GM12891 (cell line): ENCODE data around the gene ZNF324.
"Not testable (repeated sequence)": the region's sequence is repeated elsewhere in the genome, so short reads cannot be mapped to it uniquely, and the experiment has no call there.

Experiments
- DNase-seq: peaks from one replicate; pipeline ENCODE4 v3.0.0; 2011; ENCODE audit warnings: low spot score; ENCODE audit not compliant: insufficient read length
- FAIRE-seq: peaks from 2 replicates; lab custom pipeline; 2011; peaks lifted over from hg19 to GRCh38; lab: Jason Lieb, UNC
- PAX5 ChIP-seq: IDR thresholded peaks from 2 replicates; pipeline ENCODE4 v1.6.1; 2011; ENCODE audit warnings: low read length, moderate library complexity, mild to moderate bottlenecking; ENCODE audit not compliant: insufficient read depth, severe bottlenecking
- POLR2A ChIP-seq: IDR thresholded peaks from 2 replicates; pipeline ENCODE4 v1.6.1; 2011; ENCODE audit warnings: low read depth, low read length, control low read depth
- POLR2AphosphoS5 ChIP-seq: IDR thresholded peaks from 2 replicates; pipeline ENCODE4 v1.6.1; 2011; ENCODE audit warnings: low read depth, low read length, control low read depth
- POU2F2 ChIP-seq: IDR thresholded peaks from 2 replicates; pipeline ENCODE4 v1.6.1; 2011; ENCODE audit warnings: low read depth, mild to moderate bottlenecking, control low read depth, low read length, moderate library complexity
- SPI1 ChIP-seq: IDR thresholded peaks from 2 replicates; pipeline ENCODE4 v1.6.1; 2011; ENCODE audit warnings: low read depth, low read length, control low read depth
- TAF1 ChIP-seq: IDR thresholded peaks from 2 replicates; pipeline ENCODE4 v1.6.1; 2011; ENCODE audit warnings: low read depth, low read length, control low read depth

ZNF324 gene

DNA sequence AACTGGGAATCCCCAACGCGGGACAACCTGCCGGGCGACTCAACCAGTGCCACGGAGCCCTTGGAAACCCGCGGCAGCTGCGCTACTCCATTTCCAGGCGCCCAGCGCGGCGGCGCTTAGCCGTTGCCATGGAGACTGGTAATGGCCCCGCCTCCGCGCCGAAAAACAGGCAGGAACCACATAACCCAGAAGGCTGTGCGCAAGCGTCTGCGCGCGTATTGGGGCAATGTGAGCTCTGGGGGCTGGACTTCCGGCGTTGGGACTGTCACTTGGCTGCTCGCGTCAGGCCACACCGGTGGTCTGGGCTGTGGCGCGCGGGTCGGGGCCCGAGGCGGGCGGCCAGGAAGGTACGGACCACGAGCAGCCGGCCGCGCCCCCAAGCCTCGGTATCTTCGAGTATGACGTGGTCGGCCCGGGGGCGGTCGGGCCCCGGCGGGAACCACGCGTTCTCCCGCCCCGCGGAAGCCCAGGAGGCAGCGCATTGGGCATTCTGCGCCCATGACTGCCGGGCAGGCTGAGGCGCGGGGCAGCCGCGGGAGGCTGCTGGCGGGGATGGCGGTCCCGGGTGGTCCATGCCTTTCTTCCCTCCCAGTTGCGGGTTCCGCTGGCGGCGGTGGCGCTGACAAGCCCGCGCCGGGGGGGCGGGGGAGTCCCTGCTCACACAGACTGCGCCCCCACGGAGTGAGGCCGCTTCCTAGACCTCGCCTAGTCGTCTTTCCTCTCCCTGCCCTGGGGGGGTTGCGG lies 15.3 kb upstream of the ZNF324 start, which contains the start of gene ZNF324B:
Gene ZNF324B (plus strand): TSS at position 265 of the 744 bp plus-strand sequence. CDS start 2,080 bp downstream, outside the sequence.
- TF ChIP-seq POLR2A, result peak; percentile 45; the same call in 1 of the 2 replicates
- no peak for TF ChIP-seq SPI1
- TF ChIP-seq TAF1, result no peak
- TF ChIP-seq POLR2AphosphoS5, result no peak
- peak; percentile 14 for TF ChIP-seq PAX5
- no peak for TF ChIP-seq POU2F2
- DNase-seq (peak; percentile 97), FAIRE-seq (peak; percentile 93)

DNA sequence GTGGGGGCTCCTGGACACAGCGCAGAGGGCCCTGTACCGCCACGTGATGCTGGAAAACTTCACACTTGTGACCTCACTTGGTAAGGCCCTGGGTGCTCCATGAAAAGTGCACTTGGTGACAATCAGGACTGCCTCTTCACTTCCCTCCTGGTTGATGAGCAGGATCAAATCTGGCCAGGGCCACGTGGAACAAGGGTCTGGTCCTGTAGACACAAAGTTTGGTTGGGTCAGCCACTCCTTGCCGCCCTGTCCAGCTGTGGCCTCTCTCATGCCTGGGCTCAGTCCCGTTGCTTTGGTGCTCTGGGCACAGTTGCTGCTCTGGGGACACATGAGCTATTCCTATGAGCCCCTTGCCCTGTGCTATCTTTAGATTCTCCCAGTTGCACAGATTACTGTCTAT lies 13.1 kb upstream of the ZNF324 start:
- DNase-seq (no peak), FAIRE-seq (no peak)
- TF ChIP-seq POLR2AphosphoS5 (no peak), TAF1 (no peak), PAX5 (no peak), POLR2A (no peak), SPI1 (no peak), POU2F2 (no peak)

DNA sequence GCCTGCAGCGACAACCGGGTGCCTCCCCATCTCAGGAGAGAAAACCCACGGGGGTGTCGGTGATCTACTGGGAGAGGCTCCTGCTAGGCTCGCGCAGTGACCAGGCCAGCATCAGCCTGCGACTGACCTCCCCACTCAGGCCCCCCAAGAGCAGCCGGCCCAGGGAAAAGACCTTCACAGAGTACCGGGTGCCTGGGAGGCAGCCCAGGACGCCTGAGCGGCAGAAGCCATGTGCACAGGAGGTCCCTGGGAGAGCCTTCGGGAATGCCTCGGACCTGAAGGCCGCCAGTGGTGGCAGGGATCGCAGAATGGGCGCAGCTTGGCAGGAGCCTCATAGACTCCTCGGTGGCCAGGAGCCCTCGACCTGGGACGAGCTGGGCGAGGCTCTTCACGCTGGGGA lies 11.6 kb upstream of the ZNF324 start:
- no peak for DNase-seq
- FAIRE-seq, result no peak
- TF ChIP-seq POU2F2, result no peak
- no peak for TF ChIP-seq PAX5
- TF ChIP-seq SPI1, result no peak
- TF ChIP-seq TAF1, result no peak
- TF ChIP-seq POLR2A, result no peak
- no peak for TF ChIP-seq POLR2AphosphoS5

DNA sequence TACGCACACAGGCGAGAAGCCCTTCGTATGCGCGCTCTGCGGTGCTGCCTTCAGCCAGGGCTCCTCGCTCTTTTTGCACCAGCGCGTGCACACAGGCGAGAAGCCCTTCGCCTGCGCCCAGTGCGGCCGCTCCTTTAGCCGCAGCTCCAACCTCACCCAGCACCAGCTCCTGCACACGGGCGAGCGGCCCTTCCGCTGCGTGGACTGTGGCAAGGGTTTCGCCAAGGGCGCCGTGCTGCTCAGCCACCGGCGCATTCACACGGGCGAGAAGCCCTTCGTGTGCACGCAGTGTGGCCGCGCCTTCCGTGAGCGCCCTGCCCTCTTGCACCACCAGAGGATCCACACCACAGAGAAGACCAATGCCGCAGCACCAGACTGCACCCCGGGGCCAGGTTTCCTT lies 10.8 kb upstream of the ZNF324 start:
- no peak for TF ChIP-seq TAF1
- no peak for TF ChIP-seq POLR2A
- TF ChIP-seq PAX5, result no peak
- TF ChIP-seq POU2F2, result no peak
- FAIRE-seq, result no peak
- no peak for DNase-seq

DNA sequence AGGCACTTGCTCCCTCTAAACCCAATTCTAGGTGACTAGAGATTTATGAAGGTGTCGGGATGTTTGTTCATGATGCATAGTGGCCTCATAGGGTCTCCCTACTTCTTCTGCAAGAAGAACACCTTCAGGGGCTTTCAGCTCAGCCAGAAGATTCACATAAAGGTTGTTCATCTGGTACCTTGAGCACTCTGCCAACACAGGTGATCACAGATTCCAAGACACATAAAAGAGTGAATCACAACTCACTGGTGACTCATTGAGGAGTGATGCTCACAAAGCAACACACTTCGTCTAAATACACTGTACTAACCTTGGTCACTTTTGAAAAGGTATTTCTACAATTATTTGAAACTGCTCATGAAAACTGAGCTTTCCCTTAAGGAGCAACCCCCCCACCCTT lies 6.8 kb upstream of the ZNF324 start:
- no peak for TF ChIP-seq PAX5
- TF ChIP-seq POU2F2, result no peak
- no peak for TF ChIP-seq TAF1
- TF ChIP-seq POLR2A, result no peak
- no peak for TF ChIP-seq POLR2AphosphoS5
- DNase-seq (no peak), FAIRE-seq (peak; percentile 26)

DNA sequence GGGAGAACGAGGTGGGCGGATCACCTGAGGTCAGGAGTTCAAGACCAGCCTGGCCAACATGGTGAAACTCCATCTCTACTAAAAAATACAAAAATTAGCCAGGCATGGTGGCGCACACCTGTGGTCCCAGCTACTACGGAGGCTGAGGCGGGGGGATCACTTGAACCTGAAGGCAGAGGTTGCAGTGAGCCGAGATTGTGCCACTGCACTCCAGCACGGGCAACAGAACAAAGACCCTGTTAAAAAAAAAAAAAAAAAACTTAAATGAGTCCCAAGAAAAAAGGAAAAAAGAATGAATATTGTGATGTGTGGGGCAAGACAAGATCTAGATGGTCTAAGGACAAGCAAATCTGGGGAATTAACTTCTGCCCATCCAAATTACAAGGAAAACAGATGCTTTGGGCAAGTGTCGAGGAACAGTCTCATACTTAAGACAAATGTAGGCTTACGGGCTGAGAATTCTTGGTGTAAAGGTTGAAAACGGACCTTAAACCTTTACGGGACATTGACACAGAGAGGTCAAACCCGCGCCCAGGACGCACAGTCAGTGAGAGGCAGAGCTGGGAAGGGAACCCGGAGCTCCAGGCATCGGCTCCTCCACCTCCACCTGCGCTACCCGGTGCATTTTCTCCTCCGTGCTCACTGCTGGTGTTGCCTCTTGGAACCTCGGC lies 656 bp upstream of the ZNF324 start:
- TF ChIP-seq SPI1 (no peak), PAX5 (no peak), TAF1 (no peak), POLR2AphosphoS5 (no peak), POLR2A (no peak)
- no peak for DNase-seq
- FAIRE-seq, result no peak

DNA sequence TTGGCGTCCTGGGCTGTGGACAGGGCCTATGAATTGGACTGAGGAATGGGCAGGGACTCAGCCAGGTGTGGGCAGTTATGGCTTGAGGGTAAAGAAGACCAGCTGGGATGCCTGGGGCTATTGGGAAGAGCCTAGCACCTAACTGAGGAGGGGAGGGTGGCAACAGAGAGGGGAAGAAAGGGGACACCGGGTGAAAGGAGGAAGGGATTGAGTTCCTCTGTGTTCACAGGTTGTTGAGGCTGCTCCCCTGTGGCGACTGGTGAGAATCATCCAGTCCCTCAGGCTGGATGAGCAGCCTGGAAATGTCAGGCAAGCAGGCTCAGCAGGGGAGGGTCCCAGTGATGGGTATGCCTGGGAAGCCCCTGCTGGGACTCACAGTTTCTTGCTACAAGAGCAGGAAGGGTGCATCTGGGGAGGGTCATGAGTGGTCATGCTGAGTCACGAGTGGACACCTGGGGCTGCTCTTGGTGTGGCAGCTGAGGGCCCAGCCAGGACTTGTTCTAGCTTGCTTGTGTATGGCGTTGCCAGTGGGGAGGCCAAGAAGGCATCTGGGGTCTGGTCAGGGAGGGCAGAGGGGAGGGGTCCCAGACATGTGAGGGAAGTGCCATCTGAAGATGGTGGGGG lies 1.4 kb downstream of the ZNF324 start:
- TF ChIP-seq POLR2A (no peak), PAX5 (no peak), POU2F2 (0 out of 2 replicates have a peak, but pooled peaks have one; percentile 8)
- DNase-seq (no peak), FAIRE-seq (no peak)

DNA sequence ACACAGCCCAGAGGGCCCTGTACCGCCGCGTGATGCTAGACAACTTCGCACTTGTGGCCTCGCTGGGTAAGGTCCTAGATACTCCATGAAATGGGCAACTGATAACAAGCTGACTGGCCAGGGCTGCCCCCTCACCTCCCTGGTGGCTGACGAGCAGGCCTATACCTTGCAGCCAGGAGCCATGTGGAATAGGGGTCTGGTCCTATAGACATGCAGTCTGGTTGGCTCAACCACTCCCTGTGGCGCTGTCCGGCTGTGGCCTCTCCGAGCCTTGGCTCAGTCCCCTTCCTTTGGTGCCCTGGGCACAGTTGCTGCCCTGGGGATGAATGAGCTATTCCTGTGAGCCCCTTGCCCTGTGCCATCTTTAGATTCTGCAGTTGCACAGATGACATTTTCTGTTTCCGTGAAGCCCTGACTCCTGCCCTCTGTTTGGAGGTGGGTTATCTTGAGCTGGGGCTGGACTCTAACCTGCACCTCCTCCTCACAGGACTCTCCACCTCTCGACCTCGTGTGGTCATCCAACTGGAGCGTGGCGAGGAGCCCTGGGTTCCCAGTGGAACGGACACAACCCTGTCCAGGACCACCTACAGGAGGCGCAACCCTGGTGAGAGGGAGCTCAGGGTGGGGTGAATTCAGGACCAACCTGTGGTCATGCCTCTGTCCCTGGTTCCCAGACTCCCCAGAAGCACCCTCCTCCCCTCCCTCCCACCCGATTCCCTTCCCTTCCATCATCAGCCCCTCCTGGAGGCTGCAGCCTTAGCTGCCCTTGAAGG lies 2.5 kb downstream of the ZNF324 start:
- TF ChIP-seq SPI1, result no peak
- TF ChIP-seq POLR2A, result no peak
- TF ChIP-seq PAX5, result no peak
- TF ChIP-seq TAF1, result no peak
- no peak for TF ChIP-seq POU2F2
- TF ChIP-seq POLR2AphosphoS5, result no peak
- FAIRE-seq, result no peak
- no peak for DNase-seq

DNA sequence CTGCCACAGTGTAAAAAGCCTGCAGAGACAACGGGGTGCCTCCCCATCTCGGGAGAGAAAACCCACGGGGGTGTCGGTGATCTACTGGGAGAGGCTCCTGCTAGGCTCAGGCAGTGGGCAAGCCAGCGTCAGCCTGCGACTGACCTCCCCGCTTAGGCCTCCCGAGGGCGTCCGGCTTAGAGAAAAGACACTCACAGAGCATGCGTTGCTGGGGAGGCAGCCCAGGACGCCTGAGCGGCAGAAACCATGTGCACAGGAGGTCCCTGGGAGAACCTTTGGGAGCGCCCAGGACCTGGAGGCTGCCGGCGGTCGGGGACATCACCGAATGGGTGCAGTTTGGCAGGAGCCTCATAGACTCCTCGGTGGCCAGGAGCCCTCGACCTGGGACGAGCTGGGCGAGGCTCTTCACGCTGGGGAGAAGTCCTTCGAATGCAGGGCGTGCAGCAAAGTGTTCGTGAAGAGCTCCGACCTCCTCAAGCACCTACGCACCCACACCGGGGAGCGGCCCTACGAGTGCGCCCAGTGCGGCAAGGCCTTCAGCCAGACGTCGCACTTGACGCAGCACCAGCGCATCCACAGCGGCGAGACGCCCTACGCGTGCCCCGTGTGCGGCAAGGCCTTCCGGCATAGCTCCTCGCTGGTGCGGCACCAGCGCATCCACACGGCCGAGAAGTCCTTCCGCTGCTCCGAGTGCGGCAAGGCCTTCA lies 4.1 kb downstream of the ZNF324 start:
- FAIRE-seq, DNase-seq: not testable (repeated sequence)
